Mesothelial cell of epicardium (in vitro differentiated cells): ENCODE measurements around the gene DENND6B. TPM values are rescaled to one million over a fixed set of nuclear protein-coding genes. Genes with fewer than 3 reads are reported as not detected.
"Not testable (repeated sequence)": the region's sequence is repeated elsewhere in the genome, so short reads cannot be mapped to it uniquely, and the experiment has no call there.

Experiments
- DNase-seq, 2 experiments: peaks; one replicate each; pipeline ENCODE4 v3.0.0; 2021; ENCODE audit warnings: low spot score in 2 of 2; ENCODE audit not compliant: unreplicated experiment in 2 of 2
- H3K27ac Mint-ChIP-seq: 2 replicates; pipeline ENCODE4 v1.8.0; 2021; ENCODE audit warnings: mixed read lengths
- H3K27me3 Mint-ChIP-seq: 2 replicates; pipeline ENCODE4 v1.8.0; 2021; ENCODE audit warnings: low read depth, mixed read lengths
- H3K36me3 Mint-ChIP-seq: 2 replicates; pipeline ENCODE4 v1.8.0; 2021; ENCODE audit warnings: mixed read lengths
- H3K4me1 Mint-ChIP-seq: 2 replicates; pipeline ENCODE4 v1.8.0; 2021; ENCODE audit warnings: mixed read lengths
- H3K4me3 Mint-ChIP-seq: 2 replicates; pipeline ENCODE4 v1.8.0; 2021; ENCODE audit warnings: mild to moderate bottlenecking, moderate library complexity, mixed read lengths
- H3K9me3 Mint-ChIP-seq: 2 replicates; pipeline ENCODE4 v1.8.0; 2021; ENCODE audit warnings: mixed read lengths
- total RNA-seq: library from RNA; stranded (reverse); gene quantifications from 3 replicates; pipeline ENCODE4 v1.2.1, GENCODE V29; 2021
- TF ChIP-seq, protein P1 (sequence below): fragments of 200-600 bp; sonication (generic); IDR thresholded peaks from one replicate; pipeline ENCODE4 v1.5.0; 2021; ENCODE audit warnings: antibody characterized with exemption; ENCODE audit not compliant: unreplicated experiment

DENND6B gene, protein sequence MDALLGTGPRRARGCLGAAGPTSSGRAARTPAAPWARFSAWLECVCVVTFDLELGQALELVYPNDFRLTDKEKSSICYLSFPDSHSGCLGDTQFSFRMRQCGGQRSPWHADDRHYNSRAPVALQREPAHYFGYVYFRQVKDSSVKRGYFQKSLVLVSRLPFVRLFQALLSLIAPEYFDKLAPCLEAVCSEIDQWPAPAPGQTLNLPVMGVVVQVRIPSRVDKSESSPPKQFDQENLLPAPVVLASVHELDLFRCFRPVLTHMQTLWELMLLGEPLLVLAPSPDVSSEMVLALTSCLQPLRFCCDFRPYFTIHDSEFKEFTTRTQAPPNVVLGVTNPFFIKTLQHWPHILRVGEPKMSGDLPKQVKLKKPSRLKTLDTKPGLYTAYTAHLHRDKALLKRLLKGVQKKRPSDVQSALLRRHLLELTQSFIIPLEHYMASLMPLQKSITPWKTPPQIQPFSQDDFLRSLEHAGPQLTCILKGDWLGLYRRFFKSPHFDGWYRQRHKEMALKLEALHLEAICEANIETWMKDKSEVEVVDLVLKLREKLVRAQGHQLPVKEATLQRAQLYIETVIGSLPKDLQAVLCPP
- total RNA-seq: 19.0 to 20.7 TPM (median 19.2 TPM) in 3 replicates

DNA sequence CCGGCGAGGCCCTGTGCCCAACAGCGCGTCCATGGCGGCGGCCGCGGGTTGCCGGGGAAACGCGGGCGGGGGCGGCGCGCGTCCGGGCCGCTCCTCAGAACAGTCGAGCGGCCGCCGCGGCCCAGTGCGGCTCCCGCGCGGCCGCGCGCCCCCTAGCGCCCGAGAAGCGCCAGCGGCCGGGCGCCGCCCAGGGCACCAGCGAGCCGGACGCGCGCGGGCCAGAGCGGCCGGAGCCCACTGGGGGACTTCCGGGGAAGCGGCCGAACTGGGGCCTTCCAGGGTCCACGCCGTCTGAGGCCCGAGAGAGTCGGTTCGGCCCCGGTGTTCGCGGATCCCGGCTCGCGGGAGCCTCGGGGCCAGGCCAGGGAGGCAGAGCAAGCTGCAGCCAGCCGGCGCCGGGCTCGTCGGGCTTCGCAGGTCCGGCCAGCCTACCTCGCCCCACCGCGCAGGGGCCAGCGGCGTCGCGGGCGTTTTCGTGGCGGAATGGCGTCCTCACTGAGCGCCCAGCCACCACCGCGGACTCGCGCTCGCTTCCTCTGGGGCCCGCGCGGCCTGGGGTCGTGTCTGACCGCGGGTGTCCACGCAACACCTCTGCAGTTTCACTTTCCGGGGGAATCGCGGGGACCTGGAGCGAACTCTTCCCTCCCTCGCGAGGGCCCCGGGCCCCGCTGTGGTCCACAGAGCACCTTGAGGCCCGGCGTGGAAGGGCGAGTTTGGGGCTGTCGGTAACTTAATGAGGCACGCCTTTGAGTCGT lies at the start of gene DENND6B:
DENND6B (minus strand) TSS at position 57 of the 755 bp plus-strand sequence; CDS start at position 33, 24 bp downstream.
- Mint-ChIP-seq H3K36me3 (no peaks in the 10 kb centered on the region), H3K4me3 (peak within 1 kb of the TSS; percentile 89), H3K27me3 (no peaks in the 10 kb centered on the region), H3K9me3 (no peaks in the 10 kb centered on the region), H3K27ac (peak within 1 kb of the TSS; percentile 76), H3K4me1 (peaks cover 11% of the 10 kb centered on the region)
- TF ChIP-seq, protein P1, sequence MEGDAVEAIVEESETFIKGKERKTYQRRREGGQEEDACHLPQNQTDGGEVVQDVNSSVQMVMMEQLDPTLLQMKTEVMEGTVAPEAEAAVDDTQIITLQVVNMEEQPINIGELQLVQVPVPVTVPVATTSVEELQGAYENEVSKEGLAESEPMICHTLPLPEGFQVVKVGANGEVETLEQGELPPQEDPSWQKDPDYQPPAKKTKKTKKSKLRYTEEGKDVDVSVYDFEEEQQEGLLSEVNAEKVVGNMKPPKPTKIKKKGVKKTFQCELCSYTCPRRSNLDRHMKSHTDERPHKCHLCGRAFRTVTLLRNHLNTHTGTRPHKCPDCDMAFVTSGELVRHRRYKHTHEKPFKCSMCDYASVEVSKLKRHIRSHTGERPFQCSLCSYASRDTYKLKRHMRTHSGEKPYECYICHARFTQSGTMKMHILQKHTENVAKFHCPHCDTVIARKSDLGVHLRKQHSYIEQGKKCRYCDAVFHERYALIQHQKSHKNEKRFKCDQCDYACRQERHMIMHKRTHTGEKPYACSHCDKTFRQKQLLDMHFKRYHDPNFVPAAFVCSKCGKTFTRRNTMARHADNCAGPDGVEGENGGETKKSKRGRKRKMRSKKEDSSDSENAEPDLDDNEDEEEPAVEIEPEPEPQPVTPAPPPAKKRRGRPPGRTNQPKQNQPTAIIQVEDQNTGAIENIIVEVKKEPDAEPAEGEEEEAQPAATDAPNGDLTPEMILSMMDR: peak; percentile 63
- peak; percentile 84 to 85 for DNase-seq

- H3K9me3 Mint-ChIP-seq: peaks cover 6% of the 10 kb centered on the region
- H3K4me3 Mint-ChIP-seq: no peak overlapping the region
- no peaks in the 10 kb centered on the region for H3K27me3 Mint-ChIP-seq
- no peak for DNase-seq
- TF ChIP-seq, protein P1: no peak
- H3K36me3 Mint-ChIP-seq: peaks cover 42% of the 10 kb centered on the region
- H3K27ac Mint-ChIP-seq: no peak overlapping the region
- no peaks in the 10 kb centered on the region for H3K4me1 Mint-ChIP-seq
Observed at GRCh38 chr22:50376085-50376651, 49.4 kb upstream of the DENND6B start.

- TF ChIP-seq, protein P1: no peak
Observed at GRCh38 chr22:50371101-50371648, 44.4 kb upstream of the DENND6B start.

GRCh38 chr22:50367778-50368500 lies 41.1 kb upstream of the DENND6B start:
- TF ChIP-seq, protein P1: no peak
- no peak for DNase-seq
- Mint-ChIP-seq H3K4me1 (peaks cover 8% of the 10 kb centered on the region), H3K4me3 (no peak overlapping the region), H3K36me3 (peaks cover 25% of the 10 kb centered on the region), H3K27ac (no peak overlapping the region), H3K27me3 (no peaks in the 10 kb centered on the region), H3K9me3 (no peaks in the 10 kb centered on the region)

More at GRCh38 chr22:50371101-50371648, 44.4 kb upstream of the DENND6B start:
- Mint-ChIP-seq H3K4me3 (no peak overlapping the region), H3K27me3 (no peaks in the 10 kb centered on the region), H3K27ac (no peak overlapping the region), H3K36me3 (peaks cover 36% of the 10 kb centered on the region), H3K4me1 (peaks cover 5% of the 10 kb centered on the region), H3K9me3 (no peaks in the 10 kb centered on the region)
- no peak for DNase-seq

GRCh38 chr22:50363803-50364194 lies 37.0 kb upstream of the DENND6B start:
- H3K4me3 Mint-ChIP-seq, H3K27ac Mint-ChIP-seq, H3K4me1 Mint-ChIP-seq, H3K9me3 Mint-ChIP-seq, H3K27me3 Mint-ChIP-seq, DNase-seq: not testable (repeated sequence)
- peaks cover 29% of the 10 kb centered on the region for H3K36me3 Mint-ChIP-seq
